GM21529 (cell line): ENCODE results near the gene TMEM92.

Experiments used
- ATAC-seq: cut with Tn5 transposase; IDR thresholded peaks from one replicate; pipeline ENCODE4 v1.9.1; 2021; ENCODE audit not compliant: unreplicated experiment

TMEM92 gene

GRCh38 chr17:50325906-50326305 is 51.6 kb downstream of the TMEM92 start:
- no peak for ATAC-seq

- ATAC-seq: no peak
These were observed 52.6 kb downstream of the TMEM92 start for GRCh38 chr17:50326831-50327364.

- ATAC-seq: no peak
These were observed 54.4 kb downstream of the TMEM92 start for GRCh38 chr17:50328363-50329325.

- no peak for ATAC-seq
These were observed 55.5 kb downstream of the TMEM92 start for GRCh38 chr17:50329716-50330115.

- ATAC-seq: no peak
These were observed 56.0 kb downstream of the TMEM92 start for GRCh38 chr17:50330151-50330775.
